Brain microvascular endothelial cell (primary cell): ENCODE results near the gene SLC38A2.

ENCODE experiments used
- DNase-seq: peaks from one replicate; pipeline ENCODE4 v3.0.0-alpha.2; 2020
- H3K27ac ChIP-seq: fragments of 250-450 bp; sonication (Bioruptor Pico); 2 replicates; pipeline ENCODE4 v1.5.1; 2020; ENCODE audit warnings: mild to moderate bottlenecking, moderate library complexity
- H3K27me3 ChIP-seq: fragments of 250-450 bp; sonication (Bioruptor Pico); replicated peaks from 2 replicates; pipeline ENCODE4 v1.5.1; 2020; ENCODE audit warnings: mild to moderate bottlenecking
- H3K36me3 ChIP-seq: fragments of 250-450 bp; sonication (Bioruptor Pico); replicated peaks from 2 replicates; pipeline ENCODE4 v1.5.1; 2020; ENCODE audit warnings: mild to moderate bottlenecking
- H3K4me3 ChIP-seq: 2 replicates; pipeline ENCODE4 v1.5.1; 2011; ENCODE audit warnings: low read depth, mild to moderate bottlenecking, control low read depth, low read length, moderate library complexity
- CTCF ChIP-seq: IDR thresholded peaks from 2 replicates; pipeline ENCODE4 v1.5.1; 2011; ENCODE audit warnings: low read depth, mild to moderate bottlenecking, moderate library complexity, low read length, control low read depth, inconsistent platforms; ENCODE audit errors: missing control alignments
- in situ Hi-C: cut with HindIII; loops from 2 replicates; pipeline ENCODE4 v1.10.0; 2017; ENCODE audit warnings: low sequenced_read_pairs, low pct_ligation_motif_present

The SLC38A2 gene

GRCh38 chr12:46404733-46405132 is 32.2 kb upstream of the SLC38A2 start:
- Histone ChIP-seq H3K27me3 (no peaks in the 10 kb centered on the region), H3K4me3 (no peak overlapping the region), H3K36me3 (no peaks in the 10 kb centered on the region), H3K27ac (peak overlapping the region; percentile 44)
- no peak for DNase-seq
- no peak for TF ChIP-seq CTCF
- in situ Hi-C loops, result no loop called here

- peak; percentile 77 for DNase-seq
Observed at GRCh38 chr12:46404225-46404631, 31.7 kb upstream of the SLC38A2 start.

GRCh38 chr12:46403719-46404070 is 31.1 kb upstream of the SLC38A2 start:
- Histone ChIP-seq H3K36me3 (no peaks in the 10 kb centered on the region), H3K27ac (peak overlapping the region; percentile 41), H3K27me3 (no peaks in the 10 kb centered on the region), H3K4me3 (no peak overlapping the region)
- DNase-seq, result no peak
- no peak for TF ChIP-seq CTCF
- in situ Hi-C loops, result no loop called here

More at GRCh38 chr12:46404225-46404631, 31.7 kb upstream of the SLC38A2 start:
- Histone ChIP-seq H3K27me3 (no peaks in the 10 kb centered on the region), H3K4me3 (no peak overlapping the region), H3K36me3 (no peaks in the 10 kb centered on the region), H3K27ac (peak overlapping the region; percentile 44)
- no peak for TF ChIP-seq CTCF
- in situ Hi-C loops, result no loop called here

- Histone ChIP-seq H3K27ac (peak overlapping the region; percentile 41), H3K27me3 (no peaks in the 10 kb centered on the region), H3K36me3 (no peaks in the 10 kb centered on the region), H3K4me3 (no peak overlapping the region)
- no peak for TF ChIP-seq CTCF
- in situ Hi-C loops, result no loop called here
- no peak for DNase-seq
Observed at GRCh38 chr12:46402941-46403718, 30.6 kb upstream of the SLC38A2 start.

GRCh38 chr12:46402451-46402850 is 29.9 kb upstream of the SLC38A2 start:
- TF ChIP-seq CTCF, result no peak
- Histone ChIP-seq H3K27me3 (no peaks in the 10 kb centered on the region), H3K27ac (no peak overlapping the region)

GRCh38 chr12:46401662-46402061 is 29.1 kb upstream of the SLC38A2 start:
- TF ChIP-seq CTCF, result peak; percentile 49
- Histone ChIP-seq H3K4me3 (no peak overlapping the region), H3K27me3 (no peaks in the 10 kb centered on the region), H3K27ac (no peak overlapping the region), H3K36me3 (no peaks in the 10 kb centered on the region)
- DNase-seq, result peak; percentile 38
- in situ Hi-C loops, result no loop called here

More at GRCh38 chr12:46402451-46402850, 29.9 kb upstream of the SLC38A2 start:
- in situ Hi-C loops, result no loop called here
- DNase-seq, result no peak
- no peaks in the 10 kb centered on the region for H3K36me3 ChIP-seq
- no peak overlapping the region for H3K4me3 ChIP-seq
